ENCODE results near the gene NTPCR.

Gene NTPCR

DNA sequence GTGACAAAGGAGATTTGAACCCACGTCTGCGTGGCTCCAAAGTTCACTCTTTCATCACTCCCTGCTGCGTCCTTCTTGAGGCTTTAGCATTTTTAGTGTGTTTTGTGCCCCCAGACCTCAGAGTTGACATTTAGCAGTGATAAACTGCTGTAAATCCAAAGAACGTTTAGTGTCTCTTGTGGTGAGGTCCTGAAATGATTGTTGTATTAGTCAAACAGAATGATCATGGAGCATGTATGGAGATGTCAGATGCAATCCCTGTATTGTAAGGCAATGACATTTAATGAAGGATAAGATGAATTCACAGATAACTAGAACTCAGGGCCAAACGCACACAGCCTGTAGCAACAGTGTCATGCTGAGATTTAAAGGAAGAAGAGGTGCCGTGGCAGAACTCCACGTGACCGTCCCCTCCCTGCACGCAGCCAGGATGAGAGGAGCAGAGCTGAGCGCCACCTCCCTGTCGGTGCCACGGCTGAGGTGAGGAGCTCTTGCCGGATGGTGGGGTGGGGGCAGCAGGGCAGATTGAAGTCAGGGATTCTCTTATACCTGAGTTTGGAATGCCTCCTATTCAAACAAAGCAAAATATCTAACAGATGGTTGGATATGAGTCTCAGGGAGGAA lies 30.1 kb downstream of the NTPCR start:
- H4K20me1 ChIP-seq (ENCODE audit: insufficient read depth, low read length), result no peaks in the 10 kb centered on the region

DNA sequence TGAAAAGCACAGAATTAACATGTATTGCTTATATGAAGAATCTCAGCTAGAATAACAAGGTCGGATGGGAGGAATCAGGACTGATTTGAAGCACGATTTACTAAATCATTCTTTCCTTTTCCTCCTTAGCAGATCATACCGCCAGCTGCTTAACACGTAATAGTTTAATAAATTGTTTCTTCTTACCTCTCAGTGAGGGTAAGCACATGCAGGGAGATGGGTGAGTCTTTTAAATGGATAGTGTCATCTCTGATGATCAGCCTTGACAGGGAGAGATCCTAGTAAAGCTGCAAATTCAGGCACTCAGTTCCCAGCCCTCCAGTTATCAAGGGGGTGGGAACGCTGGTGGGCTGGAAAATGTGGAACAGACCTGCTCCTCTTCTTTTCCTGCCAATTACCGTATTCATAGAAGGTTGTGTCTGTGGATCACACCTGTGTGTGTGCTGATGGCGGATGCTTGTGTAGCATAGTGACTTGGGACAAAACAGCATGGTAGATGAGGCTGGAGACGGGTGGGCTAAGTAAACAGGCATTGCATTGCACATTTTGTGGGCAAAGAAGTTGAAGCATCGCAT lies 30.7 kb downstream of the NTPCR start:
- TF ChIP-seq, protein P1, sequence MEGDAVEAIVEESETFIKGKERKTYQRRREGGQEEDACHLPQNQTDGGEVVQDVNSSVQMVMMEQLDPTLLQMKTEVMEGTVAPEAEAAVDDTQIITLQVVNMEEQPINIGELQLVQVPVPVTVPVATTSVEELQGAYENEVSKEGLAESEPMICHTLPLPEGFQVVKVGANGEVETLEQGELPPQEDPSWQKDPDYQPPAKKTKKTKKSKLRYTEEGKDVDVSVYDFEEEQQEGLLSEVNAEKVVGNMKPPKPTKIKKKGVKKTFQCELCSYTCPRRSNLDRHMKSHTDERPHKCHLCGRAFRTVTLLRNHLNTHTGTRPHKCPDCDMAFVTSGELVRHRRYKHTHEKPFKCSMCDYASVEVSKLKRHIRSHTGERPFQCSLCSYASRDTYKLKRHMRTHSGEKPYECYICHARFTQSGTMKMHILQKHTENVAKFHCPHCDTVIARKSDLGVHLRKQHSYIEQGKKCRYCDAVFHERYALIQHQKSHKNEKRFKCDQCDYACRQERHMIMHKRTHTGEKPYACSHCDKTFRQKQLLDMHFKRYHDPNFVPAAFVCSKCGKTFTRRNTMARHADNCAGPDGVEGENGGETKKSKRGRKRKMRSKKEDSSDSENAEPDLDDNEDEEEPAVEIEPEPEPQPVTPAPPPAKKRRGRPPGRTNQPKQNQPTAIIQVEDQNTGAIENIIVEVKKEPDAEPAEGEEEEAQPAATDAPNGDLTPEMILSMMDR (IDR thresholded peaks at IDR 0.05; ENCODE audit: borderline replicate concordance, extremely low read depth, low read length, poor library complexity, severe bottlenecking), result no peak
- no peak for TF ChIP-seq EZH2 (IDR thresholded peaks at IDR 0.05; ENCODE audit: borderline replicate concordance, low read depth, low read length, severe bottlenecking)
- ATAC-seq (ENCODE audit: insufficient read depth, low read depth), result no peak
- no peaks in the 10 kb centered on the region for H3K4me1 ChIP-seq (ENCODE audit: insufficient read depth, low read length)
- H3K27ac ChIP-seq (ENCODE audit: low read length), result no peak overlapping the region
- no peak overlapping the region for H2AFZ ChIP-seq (ENCODE audit: low read depth, low read length)
- no peak overlapping the region for H3K4me3 ChIP-seq (ENCODE audit: low read depth in 1 of 2, low read length in 2 of 2)
- H3K79me2 ChIP-seq (ENCODE audit: insufficient read depth, low read length), result no peaks in the 10 kb centered on the region
- no peak overlapping the region for H3K4me2 ChIP-seq (ENCODE audit: insufficient read depth, low read length)
- no peak overlapping the region for H3K9ac ChIP-seq (ENCODE audit: low read depth, low read length)
- H3K27me3 ChIP-seq (ENCODE audit: insufficient read depth, low read length, poor library complexity), result no peaks in the 10 kb centered on the region
- peaks cover 45% of the 10 kb centered on the region for H3K36me3 ChIP-seq (ENCODE audit: insufficient read depth, low read length)
- no peak for DNase-seq
- H3K9me3 ChIP-seq (ENCODE audit: insufficient read depth, low read length, severe bottlenecking), result no peaks in the 10 kb centered on the region
- H4K20me1 ChIP-seq (ENCODE audit: insufficient read depth, low read length), result no peaks in the 10 kb centered on the region

More for the DNA sequence above, 30.1 kb downstream of the NTPCR start:
- H3K9me3 ChIP-seq (ENCODE audit: insufficient read depth, low read length, severe bottlenecking), result no peaks in the 10 kb centered on the region
- no peaks in the 10 kb centered on the region for H3K79me2 ChIP-seq (ENCODE audit: insufficient read depth, low read length)
- no peak overlapping the region for H3K4me2 ChIP-seq (ENCODE audit: insufficient read depth, low read length)
- ATAC-seq (ENCODE audit: insufficient read depth, low read depth) (no peak), DNase-seq (no peak)
- H3K27me3 ChIP-seq (ENCODE audit: insufficient read depth, low read length, poor library complexity), result no peaks in the 10 kb centered on the region
- no peak overlapping the region for H3K4me3 ChIP-seq (ENCODE audit: low read depth in 1 of 2, low read length in 2 of 2)
- TF ChIP-seq, protein P1 (IDR thresholded peaks at IDR 0.05; ENCODE audit: borderline replicate concordance, extremely low read depth, low read length, poor library complexity, severe bottlenecking), result no peak
- TF ChIP-seq EZH2 (IDR thresholded peaks at IDR 0.05; ENCODE audit: borderline replicate concordance, low read depth, low read length, severe bottlenecking), result no peak
- H3K4me1 ChIP-seq (ENCODE audit: insufficient read depth, low read length), result no peaks in the 10 kb centered on the region
- no peak overlapping the region for H3K9ac ChIP-seq (ENCODE audit: low read depth, low read length)
- H2AFZ ChIP-seq (ENCODE audit: low read depth, low read length), result no peak overlapping the region
- no peak overlapping the region for H3K27ac ChIP-seq (ENCODE audit: low read length)
- peaks cover 45% of the 10 kb centered on the region for H3K36me3 ChIP-seq (ENCODE audit: insufficient read depth, low read length)

DNA sequence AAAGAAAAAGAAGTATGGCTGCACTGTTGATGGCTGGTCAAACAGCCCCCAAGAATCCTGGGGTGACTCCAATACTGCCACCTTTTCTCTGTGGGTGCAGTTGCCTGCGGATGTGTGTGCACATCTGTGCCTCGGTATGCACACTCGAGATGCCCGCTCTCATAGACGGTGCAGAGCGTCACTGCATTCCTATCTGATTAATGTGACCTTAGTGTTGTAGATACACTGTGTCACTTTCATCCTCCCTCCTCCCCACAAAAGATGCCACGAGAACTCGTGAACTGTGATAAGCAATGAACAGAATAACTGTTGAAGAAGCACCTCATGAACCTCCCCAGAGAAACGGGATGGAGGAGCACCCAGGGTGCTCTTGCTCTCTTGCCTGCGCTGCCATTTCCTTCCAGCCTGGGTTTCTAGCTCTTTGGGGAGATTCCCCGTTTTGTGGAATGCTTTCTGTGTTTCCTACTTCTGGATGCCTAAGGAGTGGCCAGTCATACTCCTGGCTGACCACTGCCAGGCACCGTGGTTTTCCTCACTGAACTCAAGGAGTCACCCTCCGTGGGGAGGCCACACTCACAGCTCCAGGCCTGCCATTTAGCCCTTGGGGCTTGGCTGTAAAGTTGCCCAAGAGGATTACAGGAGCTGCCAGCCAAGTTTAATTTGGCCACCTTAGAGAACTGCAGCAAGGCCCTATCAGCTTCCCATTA lies 32.0 kb downstream of the NTPCR start:
- no peak overlapping the region for H3K4me3 ChIP-seq (ENCODE audit: low read depth in 1 of 2, low read length in 2 of 2)
- no peak for ATAC-seq (ENCODE audit: insufficient read depth, low read depth)
- TF ChIP-seq, protein P1 (IDR thresholded peaks at IDR 0.05; ENCODE audit: borderline replicate concordance, extremely low read depth, low read length, poor library complexity, severe bottlenecking), result no peak
- TF ChIP-seq EZH2 (IDR thresholded peaks at IDR 0.05; ENCODE audit: borderline replicate concordance, low read depth, low read length, severe bottlenecking), result no peak
- peaks cover 31% of the 10 kb centered on the region for H3K36me3 ChIP-seq (ENCODE audit: insufficient read depth, low read length)
- no peaks in the 10 kb centered on the region for H3K27me3 ChIP-seq (ENCODE audit: insufficient read depth, low read length, poor library complexity)
- H4K20me1 ChIP-seq (ENCODE audit: insufficient read depth, low read length), result no peaks in the 10 kb centered on the region
- H3K9ac ChIP-seq (ENCODE audit: low read depth, low read length), result no peak overlapping the region
- H2AFZ ChIP-seq (ENCODE audit: low read depth, low read length), result no peak overlapping the region
- no peak overlapping the region for H3K27ac ChIP-seq (ENCODE audit: low read length)
- H3K9me3 ChIP-seq (ENCODE audit: insufficient read depth, low read length, severe bottlenecking), result no peaks in the 10 kb centered on the region
- no peak overlapping the region for H3K4me2 ChIP-seq (ENCODE audit: insufficient read depth, low read length)
- DNase-seq, result no peak
- H3K4me1 ChIP-seq (ENCODE audit: insufficient read depth, low read length), result no peaks in the 10 kb centered on the region
- H3K79me2 ChIP-seq (ENCODE audit: insufficient read depth, low read length), result no peaks in the 10 kb centered on the region

Data from DND-41 (cell line).